OCI-LY3 (cell line): Measurements from ENCODE around the gene TSPAN9.

Source experiments
- H2AFZ ChIP-seq: fragments of 200-600, 300-600 bp; shearing (Covaris generic); 2 replicates; pipeline ENCODE4 v1.6.0; 2014; ENCODE audit warnings: antibody characterized with exemption, low read depth, low read length
- H3K27ac ChIP-seq: fragments of 200-600, 300-600 bp; sonication (generic); 2 replicates; pipeline ENCODE4 v1.5.1; 2014; ENCODE audit warnings: mild to moderate bottlenecking, low read length, moderate library complexity, mixed read lengths
- H3K27me3 ChIP-seq: fragments of 200-600, 300-600 bp; sonication (generic); 2 replicates; pipeline ENCODE4 v1.6.1; 2014; ENCODE audit warnings: low read depth, low read length, mixed read lengths
- H3K36me3 ChIP-seq: fragments of 200-600, 300-600 bp; sonication (generic); replicated peaks from 2 replicates; pipeline ENCODE3; 2014; ENCODE audit warnings: low read depth, low read length, mixed read lengths
- H3K4me1 ChIP-seq: fragments of 300-600, 200-600 bp; sonication (generic); 2 replicates; pipeline ENCODE4 v1.6.1; 2014; ENCODE audit warnings: low read length, mixed read lengths
- H3K4me2 ChIP-seq: fragments of 200-600, 300-600 bp; sonication (generic); 2 replicates; pipeline ENCODE4 v1.6.1; 2014; ENCODE audit warnings: low read length, mixed read lengths
- H3K4me3 ChIP-seq: fragments of 300-600, 200-600 bp; sonication (generic); 2 replicates; pipeline ENCODE4 v1.5.1; 2014; ENCODE audit warnings: antibody characterized with exemption, mild to moderate bottlenecking, low read length, moderate library complexity
- H3K79me2 ChIP-seq: fragments of 300-600, 200-600 bp; shearing (Covaris generic); 2 replicates; pipeline ENCODE4 v1.6.1; 2014; ENCODE audit warnings: mild to moderate bottlenecking, low read length, mixed read lengths
- H3K9ac ChIP-seq: fragments of 300-600, 200-600 bp; shearing (Covaris generic); 2 replicates; pipeline ENCODE4 v1.6.0; 2014; ENCODE audit warnings: mild to moderate bottlenecking, low read length, moderate library complexity
- H3K9me3 ChIP-seq: fragments of 200-600, 300-600 bp; shearing (Covaris generic); 2 replicates; pipeline ENCODE4 v1.6.1; 2014; ENCODE audit warnings: low read length, mixed read lengths; ENCODE audit not compliant: insufficient read depth
- H4K20me1 ChIP-seq: fragments of 200-600, 300-600 bp; sonication (generic); 2 replicates; pipeline ENCODE4 v1.6.1; 2016; ENCODE audit warnings: low read length, mixed read lengths; ENCODE audit not compliant: insufficient read depth
- CTCF ChIP-seq: fragments of 200-600, 300-600 bp; sonication (generic); IDR thresholded peaks from 2 replicates; pipeline ENCODE4 v1.5.1; 2014; ENCODE audit warnings: antibody characterized with exemption, low read length, low read depth
- EZH2phosphoT487 ChIP-seq: fragments of 200-600 bp; shearing (Covaris generic); IDR thresholded peaks from 2 replicates; pipeline ENCODE4 v1.6.1; 2018; ENCODE audit warnings: antibody characterized with exemption, mixed run types, low read depth

TSPAN9 gene

DNA sequence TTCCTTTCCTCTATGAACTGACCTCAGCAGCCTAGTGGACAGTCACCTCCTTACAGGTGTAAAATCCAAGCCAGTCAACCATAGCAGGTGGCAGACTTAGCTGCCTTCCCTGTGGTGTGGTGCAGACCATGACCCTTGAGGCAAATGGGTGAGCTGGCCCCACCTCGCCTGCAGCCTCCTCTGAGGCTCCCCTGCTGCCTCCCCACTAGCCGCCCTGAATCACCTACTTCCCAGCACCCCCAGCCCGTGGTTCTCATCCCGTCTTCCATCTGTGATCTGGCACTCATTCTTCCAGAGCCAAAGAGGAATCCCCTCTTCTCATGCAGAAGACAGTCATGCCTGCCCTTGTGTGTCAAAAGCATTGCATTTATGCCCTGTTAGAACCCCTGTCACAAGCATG is 34.4 kb upstream of the TSPAN9 start:
- Histone ChIP-seq H3K4me3 (no peak overlapping the region), H3K4me2 (peak overlapping the region; percentile 57), H3K9ac (no peak overlapping the region)

DNA sequence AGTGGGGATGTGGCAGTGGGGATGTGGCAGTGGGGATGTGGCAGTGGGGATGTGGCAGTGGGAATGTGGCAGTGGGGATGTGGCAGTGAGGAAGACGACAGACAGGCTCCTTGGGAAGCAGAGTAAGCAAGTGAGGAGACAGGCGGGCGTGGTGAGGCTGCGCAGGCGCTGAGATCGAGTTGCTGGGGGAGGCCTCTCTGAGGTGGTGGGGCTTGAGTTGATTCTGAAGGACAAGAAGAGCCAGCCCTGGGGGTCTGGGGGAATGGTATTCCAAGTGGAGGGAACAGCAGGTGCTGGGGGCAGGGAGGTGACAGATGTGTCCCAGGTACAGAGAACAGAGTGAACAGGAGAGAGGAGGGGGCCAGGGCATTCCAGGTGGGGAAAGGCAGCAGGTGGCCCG is 33.8 kb upstream of the TSPAN9 start:
- H3K4me2 ChIP-seq: no peak overlapping the region
- H3K4me3 ChIP-seq: no peak overlapping the region
- no peaks in the 10 kb centered on the region for H3K79me2 ChIP-seq
- H3K36me3 ChIP-seq: no peaks in the 10 kb centered on the region
- no peak overlapping the region for H2AFZ ChIP-seq
- TF ChIP-seq EZH2phosphoT487 (no peak), CTCF (no peak)
- H3K4me1 ChIP-seq: peaks cover 15% of the 10 kb centered on the region
- H3K9me3 ChIP-seq: no peaks in the 10 kb centered on the region
- no peak overlapping the region for H3K9ac ChIP-seq
- H3K27ac ChIP-seq: no peak overlapping the region
- no peaks in the 10 kb centered on the region for H4K20me1 ChIP-seq
- no peaks in the 10 kb centered on the region for H3K27me3 ChIP-seq

More for the DNA sequence above, 34.4 kb upstream of the TSPAN9 start:
- Histone ChIP-seq H2AFZ (no peak overlapping the region), H3K36me3 (no peaks in the 10 kb centered on the region), H4K20me1 (no peaks in the 10 kb centered on the region), H3K27me3 (no peaks in the 10 kb centered on the region), H3K27ac (no peak overlapping the region), H3K79me2 (no peaks in the 10 kb centered on the region), H3K9me3 (no peaks in the 10 kb centered on the region), H3K4me1 (peaks cover 15% of the 10 kb centered on the region)
- TF ChIP-seq CTCF (no peak), EZH2phosphoT487 (no peak)

GRCh38 chr12:3044141-3044630 is 33.0 kb upstream of the TSPAN9 start:
- H3K27ac ChIP-seq: no peak overlapping the region
- no peak overlapping the region for H3K9ac ChIP-seq
- no peaks in the 10 kb centered on the region for H3K27me3 ChIP-seq
- H3K9me3 ChIP-seq: no peaks in the 10 kb centered on the region
- no peaks in the 10 kb centered on the region for H4K20me1 ChIP-seq
- H3K4me3 ChIP-seq: no peak overlapping the region
- H3K36me3 ChIP-seq: no peaks in the 10 kb centered on the region
- H3K79me2 ChIP-seq: no peaks in the 10 kb centered on the region
- peaks cover 17% of the 10 kb centered on the region for H3K4me1 ChIP-seq
- no peak for TF ChIP-seq CTCF
- no peak overlapping the region for H2AFZ ChIP-seq
- H3K4me2 ChIP-seq: no peak overlapping the region

DNA sequence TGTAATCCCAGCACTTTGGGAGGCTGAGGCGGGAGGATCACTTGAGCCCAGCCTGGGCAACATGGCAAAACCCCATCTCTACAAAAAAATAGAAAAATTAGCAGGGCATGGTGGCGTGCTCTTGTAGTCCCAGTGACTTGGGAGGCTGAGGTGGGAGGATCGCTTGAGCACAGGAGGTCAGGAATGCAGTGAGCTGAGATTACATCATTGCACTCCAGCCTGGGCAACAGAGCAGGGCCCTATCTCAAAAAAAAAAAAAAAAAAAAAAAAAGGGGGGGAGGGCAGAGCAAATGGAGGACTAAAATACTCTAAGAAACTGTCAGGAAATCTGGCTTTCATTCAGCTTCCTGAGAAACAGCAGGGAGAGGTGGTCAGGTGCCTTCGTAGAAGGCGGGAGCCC is 31.7 kb upstream of the TSPAN9 start:
- Histone ChIP-seq H3K27me3 (no peaks in the 10 kb centered on the region), H3K4me1 (peaks cover 29% of the 10 kb centered on the region), H3K36me3 (no peaks in the 10 kb centered on the region), H3K79me2 (no peaks in the 10 kb centered on the region), H3K9ac (no peak overlapping the region), H3K4me3 (no peak overlapping the region), H3K27ac (no peak overlapping the region), H4K20me1 (no peaks in the 10 kb centered on the region), H3K9me3 (no peaks in the 10 kb centered on the region), H2AFZ (no peak overlapping the region), H3K4me2 (no peak overlapping the region)
- TF ChIP-seq CTCF (no peak), EZH2phosphoT487 (no peak)
